Epithelial cell of proximal tubule (primary cell): ENCODE results near the gene AKT1. TPM values are rescaled to one million over a fixed set of nuclear protein-coding genes. Genes with fewer than 3 reads are reported as not detected.

ENCODE experiments used
- DNase-seq: peaks from one replicate; pipeline ENCODE4 v3.0.0-alpha.2; 2011; ENCODE audit warnings: low read depth
- H3K4me3 ChIP-seq: 2 replicates; pipeline ENCODE4 v1.5.1; 2011; ENCODE audit warnings: low read depth, mild to moderate bottlenecking, low read length
- total RNA-seq: library from RNA; depleted of rRNA; stranded (reverse); fragments of >200 nt; gene quantifications from 2 replicates; pipeline ENCODE4 v1.2.3, GENCODE V29; 2015
- TF ChIP-seq, protein P1 (sequence below): conservative IDR thresholded peaks from 2 replicates; pipeline ENCODE4 v1.5.1; 2012; ENCODE audit warnings: low read depth, mild to moderate bottlenecking, low read length

The AKT1 gene
- total RNA-seq, 1 donor from 2014 or later = 162 TPM

DNA sequence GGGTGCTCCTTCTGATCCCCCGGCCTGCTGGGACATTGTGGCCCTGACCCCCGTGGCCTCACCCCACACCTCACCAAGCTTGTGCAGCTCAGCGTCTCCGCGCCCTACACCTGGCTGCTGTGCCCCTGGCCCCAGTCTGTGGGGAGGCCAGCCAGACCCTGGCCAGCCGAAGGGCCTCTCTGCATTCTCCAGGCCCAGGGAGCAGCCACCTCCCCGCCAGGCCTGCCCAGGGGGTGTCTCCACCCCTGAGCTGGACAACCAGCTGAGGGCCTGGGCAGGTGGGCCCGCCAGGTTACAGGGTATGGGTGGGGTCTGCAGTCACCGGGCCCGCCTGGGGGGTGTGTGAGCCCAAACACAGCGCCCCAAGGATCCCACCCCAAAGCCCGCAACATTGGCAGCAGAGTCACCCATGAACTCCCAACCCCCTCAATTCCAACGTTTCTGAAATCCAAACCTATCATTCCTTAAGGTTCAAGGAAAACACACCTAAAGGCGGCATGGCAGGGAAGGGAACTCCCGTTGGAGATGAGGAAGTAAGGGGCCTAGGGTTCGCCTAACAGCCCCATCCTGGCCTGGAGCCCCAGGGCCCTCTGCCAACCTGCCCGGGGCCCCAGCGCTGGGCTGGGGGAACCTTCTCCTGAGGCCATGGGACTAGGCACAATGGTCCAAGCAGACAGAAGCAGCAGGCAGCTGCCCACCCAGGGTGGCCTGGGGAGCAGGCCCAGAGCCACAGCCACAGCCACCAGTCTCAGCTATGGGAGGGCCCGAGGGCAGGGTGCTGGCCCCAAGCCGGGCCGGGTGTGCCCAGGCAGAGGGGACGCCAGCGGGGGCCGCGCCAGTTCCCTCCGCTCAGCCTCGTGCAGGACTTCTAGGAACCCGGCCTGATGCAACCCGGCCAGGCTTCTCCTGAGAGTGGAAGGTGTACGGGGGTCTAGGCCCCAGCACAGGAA is 8.5 kb downstream of the AKT1 start:
- TF ChIP-seq, protein P1, sequence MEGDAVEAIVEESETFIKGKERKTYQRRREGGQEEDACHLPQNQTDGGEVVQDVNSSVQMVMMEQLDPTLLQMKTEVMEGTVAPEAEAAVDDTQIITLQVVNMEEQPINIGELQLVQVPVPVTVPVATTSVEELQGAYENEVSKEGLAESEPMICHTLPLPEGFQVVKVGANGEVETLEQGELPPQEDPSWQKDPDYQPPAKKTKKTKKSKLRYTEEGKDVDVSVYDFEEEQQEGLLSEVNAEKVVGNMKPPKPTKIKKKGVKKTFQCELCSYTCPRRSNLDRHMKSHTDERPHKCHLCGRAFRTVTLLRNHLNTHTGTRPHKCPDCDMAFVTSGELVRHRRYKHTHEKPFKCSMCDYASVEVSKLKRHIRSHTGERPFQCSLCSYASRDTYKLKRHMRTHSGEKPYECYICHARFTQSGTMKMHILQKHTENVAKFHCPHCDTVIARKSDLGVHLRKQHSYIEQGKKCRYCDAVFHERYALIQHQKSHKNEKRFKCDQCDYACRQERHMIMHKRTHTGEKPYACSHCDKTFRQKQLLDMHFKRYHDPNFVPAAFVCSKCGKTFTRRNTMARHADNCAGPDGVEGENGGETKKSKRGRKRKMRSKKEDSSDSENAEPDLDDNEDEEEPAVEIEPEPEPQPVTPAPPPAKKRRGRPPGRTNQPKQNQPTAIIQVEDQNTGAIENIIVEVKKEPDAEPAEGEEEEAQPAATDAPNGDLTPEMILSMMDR = no peak
- no peak for DNase-seq
- H3K4me3 ChIP-seq = no peak overlapping the region

DNA sequence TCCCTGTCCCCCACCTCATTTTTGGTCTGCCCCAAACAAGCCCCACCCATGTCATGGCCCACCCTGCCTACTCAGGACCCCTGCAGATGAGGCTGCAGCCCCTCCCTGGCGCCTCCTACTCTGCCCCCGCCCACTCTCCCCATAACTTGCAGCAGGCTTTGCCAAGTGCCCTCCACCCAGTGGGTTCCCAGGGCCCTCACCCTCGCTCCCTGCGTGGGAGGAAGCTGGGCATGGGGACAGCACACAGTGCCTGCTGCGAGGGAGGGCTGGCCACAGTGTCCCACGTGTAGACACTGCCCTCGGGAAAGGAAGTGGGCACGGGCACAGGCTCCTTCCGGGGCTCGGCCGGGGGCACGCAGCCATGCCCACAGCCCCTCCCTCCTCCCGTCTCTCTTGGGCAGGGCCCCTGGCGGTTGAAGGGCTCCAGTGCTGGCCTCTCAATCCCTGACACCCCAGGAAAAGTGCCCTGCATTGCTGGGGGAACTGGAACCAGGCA is 9.4 kb downstream of the AKT1 start:
- H3K4me3 ChIP-seq = no peak overlapping the region
- TF ChIP-seq, protein P1 = no peak
- no peak for DNase-seq

DNA sequence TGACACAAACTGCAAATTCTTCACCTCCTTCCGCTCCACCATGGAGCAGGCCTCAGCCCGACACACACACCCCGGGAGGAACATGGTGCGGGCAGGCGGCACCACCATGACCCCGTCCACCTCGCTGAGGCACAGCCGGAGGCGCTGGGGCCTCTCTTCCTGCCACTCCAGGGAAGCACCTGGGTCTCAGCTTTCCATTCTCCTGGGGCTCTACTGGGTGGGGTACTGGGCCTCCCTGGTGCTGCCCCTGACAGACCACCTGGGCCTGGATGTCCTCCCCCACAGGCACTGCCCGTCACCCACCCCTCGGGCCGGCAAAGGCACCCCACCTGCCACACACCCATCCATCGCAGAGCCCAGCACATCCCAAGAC is 9.9 kb downstream of the AKT1 start:
- no peak overlapping the region for H3K4me3 ChIP-seq
- DNase-seq = no peak
- TF ChIP-seq, protein P1 = no peak

DNA sequence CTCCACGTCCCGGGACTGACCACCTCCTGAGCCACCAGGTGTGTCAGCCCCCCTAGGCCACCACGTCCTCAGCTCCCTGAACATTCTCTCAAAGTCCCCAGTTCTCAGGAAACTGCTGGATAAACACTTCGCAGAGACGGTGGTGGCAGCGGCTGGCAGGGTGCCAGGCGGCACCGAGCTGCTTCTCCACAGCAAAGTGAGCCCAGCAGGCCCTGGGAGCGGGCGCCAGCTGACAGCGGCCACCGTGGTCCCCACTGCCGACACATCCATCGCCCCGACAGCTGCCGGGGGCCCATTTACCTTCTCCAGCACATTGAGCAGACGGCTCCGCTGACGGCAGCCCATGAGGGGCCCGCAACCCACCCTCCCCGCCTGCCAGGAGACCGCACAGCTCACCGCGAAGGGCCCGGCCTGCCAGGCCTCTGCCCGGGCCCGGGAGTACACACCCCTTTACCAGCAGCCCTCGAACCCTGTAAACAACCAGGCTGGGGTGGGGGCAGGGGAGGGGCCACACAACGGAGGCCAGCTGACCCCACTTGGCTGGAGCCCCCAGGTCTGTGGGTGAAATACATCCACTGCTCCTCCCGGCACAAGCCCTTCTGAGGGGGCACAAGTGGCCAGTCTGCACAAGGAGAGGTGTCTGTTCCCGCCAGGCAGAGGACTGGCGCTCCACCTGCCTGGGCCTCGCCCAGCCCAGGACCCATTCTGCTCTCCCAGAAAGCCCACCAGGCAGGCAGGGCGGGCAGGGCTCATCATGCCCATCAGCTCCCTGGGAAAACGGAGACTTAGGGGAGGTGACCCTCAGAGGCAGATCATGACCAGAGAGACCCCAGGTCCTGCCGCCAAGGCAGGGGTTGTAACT is 10.5 kb downstream of the AKT1 start:
- H3K4me3 ChIP-seq = no peak overlapping the region
- DNase-seq = no peak
- TF ChIP-seq, protein P1 = no peak

DNA sequence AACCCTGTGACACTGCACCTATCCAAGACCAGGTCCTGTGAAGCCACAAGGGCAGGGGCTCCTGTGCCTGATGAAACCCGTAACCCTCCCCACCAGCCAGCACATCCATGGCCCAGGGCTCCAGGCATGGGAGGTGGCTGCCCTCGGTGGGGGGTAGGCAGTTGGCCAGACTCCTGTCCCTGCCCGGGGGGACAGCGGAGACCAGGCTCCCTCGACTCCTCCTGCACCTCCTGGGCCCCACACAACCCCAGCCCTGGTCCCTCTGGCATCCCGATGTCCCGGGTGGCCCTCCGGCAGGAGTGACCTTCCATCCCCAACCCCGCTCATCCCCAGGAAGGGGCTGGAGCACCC is 11.4 kb downstream of the AKT1 start:
- DNase-seq = no peak
- no peak overlapping the region for H3K4me3 ChIP-seq
- TF ChIP-seq, protein P1 = no peak

DNA sequence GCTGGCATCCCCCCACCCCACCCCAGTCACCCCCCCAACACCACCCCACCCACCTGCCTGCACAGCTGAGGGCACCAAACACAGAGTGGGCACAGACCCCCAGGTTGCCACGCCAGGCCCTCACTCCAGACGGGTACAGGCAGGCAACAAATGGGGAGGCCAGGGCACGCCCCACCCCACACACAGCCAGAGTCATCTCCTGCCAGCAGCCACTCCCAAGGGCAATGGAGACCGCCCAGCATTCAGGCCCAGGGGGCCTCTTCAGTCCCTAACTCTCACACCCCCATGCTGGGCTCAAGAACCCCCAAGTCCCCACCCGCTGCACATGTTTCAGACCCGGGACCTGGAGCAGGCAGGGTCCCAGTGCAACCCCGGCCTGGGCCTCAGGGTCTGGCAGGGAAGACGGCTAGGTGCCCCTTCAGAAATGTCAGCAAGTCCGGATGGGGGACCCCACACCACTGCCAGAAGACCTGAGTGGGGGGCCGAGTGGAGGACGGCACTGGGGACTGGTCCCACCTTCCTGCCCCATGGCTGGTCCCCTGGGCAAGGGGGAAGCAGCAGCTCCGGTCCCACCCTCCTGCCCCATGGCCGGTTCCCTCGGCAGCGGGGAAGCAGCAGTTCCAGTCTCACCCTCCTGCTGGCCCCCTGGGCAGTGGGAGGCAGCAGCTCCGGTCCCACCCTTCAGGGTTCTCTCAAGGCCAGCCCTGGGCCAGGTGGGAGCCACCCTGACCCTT is 11.9 kb downstream of the AKT1 start:
- TF ChIP-seq, protein P1 = no peak
- H3K4me3 ChIP-seq = no peak overlapping the region
- no peak for DNase-seq
